HL-60 (cell line): Measurements from ENCODE around the gene BDH1.

Experiments used
- CTCF ChIP-seq: IDR thresholded peaks from one replicate; pipeline ENCODE4 v1.5.1; 2011; ENCODE audit warnings: low read length, control low read depth, inconsistent platforms; ENCODE audit not compliant: insufficient read depth
- GABPA ChIP-seq: IDR thresholded peaks from 2 replicates; pipeline ENCODE4 v1.6.1; 2012; ENCODE audit warnings: low read depth
- POLR2AphosphoS5 ChIP-seq: IDR thresholded peaks from 2 replicates; pipeline ENCODE4 v1.6.1; 2012; ENCODE audit warnings: low read depth
- TF ChIP-seq, protein P1 (sequence below): IDR thresholded peaks from 2 replicates; pipeline ENCODE4 v1.6.1; 2012; ENCODE audit warnings: low read depth; ENCODE audit not compliant: insufficient replicate concordance

DNA sequence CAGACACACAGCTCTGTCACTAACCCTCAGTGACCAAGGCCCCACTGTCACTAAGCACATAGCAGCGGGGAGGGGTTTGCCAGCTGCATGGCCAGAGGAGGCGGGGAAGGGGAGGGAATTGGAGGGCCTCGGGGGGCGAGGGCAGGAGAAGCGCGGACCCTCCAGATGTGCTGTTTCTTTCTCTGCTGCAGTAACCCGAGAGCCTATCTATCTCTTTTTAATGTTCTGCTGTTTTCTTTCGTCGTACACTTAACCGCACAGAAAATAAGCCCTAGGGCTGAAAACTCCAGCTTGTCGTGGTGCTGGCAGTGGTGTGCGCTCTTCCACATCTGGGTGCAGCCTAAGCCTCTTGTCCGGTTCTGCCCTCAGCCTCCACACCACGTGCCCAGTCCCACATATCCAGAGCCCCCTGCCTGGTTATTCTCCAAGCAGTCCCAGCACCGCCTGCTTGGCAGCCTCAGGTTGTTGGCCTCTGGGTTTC is 51.1 kb downstream of the BDH1 start:
- no peak for TF ChIP-seq CTCF
- no peak for TF ChIP-seq POLR2AphosphoS5
- TF ChIP-seq, protein P1, sequence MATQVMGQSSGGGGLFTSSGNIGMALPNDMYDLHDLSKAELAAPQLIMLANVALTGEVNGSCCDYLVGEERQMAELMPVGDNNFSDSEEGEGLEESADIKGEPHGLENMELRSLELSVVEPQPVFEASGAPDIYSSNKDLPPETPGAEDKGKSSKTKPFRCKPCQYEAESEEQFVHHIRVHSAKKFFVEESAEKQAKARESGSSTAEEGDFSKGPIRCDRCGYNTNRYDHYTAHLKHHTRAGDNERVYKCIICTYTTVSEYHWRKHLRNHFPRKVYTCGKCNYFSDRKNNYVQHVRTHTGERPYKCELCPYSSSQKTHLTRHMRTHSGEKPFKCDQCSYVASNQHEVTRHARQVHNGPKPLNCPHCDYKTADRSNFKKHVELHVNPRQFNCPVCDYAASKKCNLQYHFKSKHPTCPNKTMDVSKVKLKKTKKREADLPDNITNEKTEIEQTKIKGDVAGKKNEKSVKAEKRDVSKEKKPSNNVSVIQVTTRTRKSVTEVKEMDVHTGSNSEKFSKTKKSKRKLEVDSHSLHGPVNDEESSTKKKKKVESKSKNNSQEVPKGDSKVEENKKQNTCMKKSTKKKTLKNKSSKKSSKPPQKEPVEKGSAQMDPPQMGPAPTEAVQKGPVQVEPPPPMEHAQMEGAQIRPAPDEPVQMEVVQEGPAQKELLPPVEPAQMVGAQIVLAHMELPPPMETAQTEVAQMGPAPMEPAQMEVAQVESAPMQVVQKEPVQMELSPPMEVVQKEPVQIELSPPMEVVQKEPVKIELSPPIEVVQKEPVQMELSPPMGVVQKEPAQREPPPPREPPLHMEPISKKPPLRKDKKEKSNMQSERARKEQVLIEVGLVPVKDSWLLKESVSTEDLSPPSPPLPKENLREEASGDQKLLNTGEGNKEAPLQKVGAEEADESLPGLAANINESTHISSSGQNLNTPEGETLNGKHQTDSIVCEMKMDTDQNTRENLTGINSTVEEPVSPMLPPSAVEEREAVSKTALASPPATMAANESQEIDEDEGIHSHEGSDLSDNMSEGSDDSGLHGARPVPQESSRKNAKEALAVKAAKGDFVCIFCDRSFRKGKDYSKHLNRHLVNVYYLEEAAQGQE: no peak
- no peak for TF ChIP-seq GABPA
